Sigmoid colon (tissue), 4 donors: ENCODE measurements around the gene UBE2Q2.

Experiments
- CTCF ChIP-seq, 4 experiments: fragments of 450-650 bp in 3 of 4; fragments of 200-600 bp in 1 of 4; IDR thresholded peaks; one replicate each; pipeline ENCODE4 v1.5.1; 2016 to 2019; ENCODE audit warnings: antibody characterized with exemption in 4 of 4, mild to moderate bottlenecking in 3 of 4, moderate library complexity in 2 of 4
- EP300 ChIP-seq, 4 donors: sonication (generic); formaldehyde crosslinking; IDR thresholded peaks; one replicate each; pipeline ENCODE4 v1.6.1; 2017; ENCODE audit warnings: antibody characterized with exemption in 4 of 4

- no peak for TF ChIP-seq CTCF (IDR thresholded peaks at IDR 0.05)
- TF ChIP-seq EP300 (IDR thresholded peaks at IDR 0.05) = no peak
These were observed 29.2 kb downstream of the UBE2Q2 start for GRCh38 chr15:75872403-75872990.
